Mucosa of descending colon (tissue), 3 donors: ENCODE data around the gene FILIP1. TPM values are rescaled to one million over a fixed set of nuclear protein-coding genes. Genes with fewer than 3 reads are reported as not detected.

ENCODE experiments used
- ATAC-seq: fragments of 200-7000 bp; cut with Tn5 transposase; one replicate; pipeline ENCODE4 v1.9.1; 2020; ENCODE audit warnings: mild to moderate bottlenecking, moderate library complexity
- DNase-seq, 3 donors: peaks; one replicate each; pipeline ENCODE4 v3.0.0-alpha.2; 2020
- H3K36me3 ChIP-seq: fragments of 200-600 bp; one replicate; pipeline ENCODE4 v1.8.0; 2021; ENCODE audit warnings: low read depth, mild to moderate bottlenecking
- H3K4me1 ChIP-seq: fragments of 200-600 bp; one replicate; pipeline ENCODE4 v1.8.0; 2021; ENCODE audit warnings: low read depth, mild to moderate bottlenecking
- H3K4me3 ChIP-seq: fragments of 200-600 bp; one replicate; pipeline ENCODE4 v1.8.0; 2021; ENCODE audit warnings: mild to moderate bottlenecking
- H3K9me3 ChIP-seq: fragments of 200-600 bp; one replicate; pipeline ENCODE4 v1.8.0; 2021; ENCODE audit warnings: mild to moderate bottlenecking
- intact Hi-C, 2 donors: fragments of 100-400 bp; cut with DNase I in 1 of 2; cut with micrococcal nuclease in 1 of 2; formaldehyde crosslinking; loops; one replicate each; pipeline versions ENCODE4 v1.11.0 to v1.11.1; 2022; cut with DNase I, micrococcal nuclease
- total RNA-seq, 3 donors: library from RNA; stranded (reverse); fragmentation: NEBNext Ultra II Directional in 2 of 3; extraction: Animal tissue kit (Norgen Biotek cat#: 25700) in 2 of 3; gene quantifications; one replicate each; pipeline versions ENCODE4 v1.2.1 to v1.2.4, GENCODE V29; 2021 to 2023
- TF ChIP-seq, protein P1 (sequence below): fragments of 200-600 bp; IDR thresholded peaks from one replicate; pipeline ENCODE4 v1.8.0; 2022; ENCODE audit warnings: antibody characterized with exemption, mild to moderate bottlenecking
- donor health status: DM: no; HTN: no; CAD: no; lungs with moderate emphysema.
- donor health status: DM: no; HTN: no; CAD: no.
- donor health status: DM: no; HTN: yes; CAD: no.

The FILIP1 gene
- total RNA-seq, 3 donors from 2014 or later: 1.0 to 49.8 (median 3.6) TPM

DNA sequence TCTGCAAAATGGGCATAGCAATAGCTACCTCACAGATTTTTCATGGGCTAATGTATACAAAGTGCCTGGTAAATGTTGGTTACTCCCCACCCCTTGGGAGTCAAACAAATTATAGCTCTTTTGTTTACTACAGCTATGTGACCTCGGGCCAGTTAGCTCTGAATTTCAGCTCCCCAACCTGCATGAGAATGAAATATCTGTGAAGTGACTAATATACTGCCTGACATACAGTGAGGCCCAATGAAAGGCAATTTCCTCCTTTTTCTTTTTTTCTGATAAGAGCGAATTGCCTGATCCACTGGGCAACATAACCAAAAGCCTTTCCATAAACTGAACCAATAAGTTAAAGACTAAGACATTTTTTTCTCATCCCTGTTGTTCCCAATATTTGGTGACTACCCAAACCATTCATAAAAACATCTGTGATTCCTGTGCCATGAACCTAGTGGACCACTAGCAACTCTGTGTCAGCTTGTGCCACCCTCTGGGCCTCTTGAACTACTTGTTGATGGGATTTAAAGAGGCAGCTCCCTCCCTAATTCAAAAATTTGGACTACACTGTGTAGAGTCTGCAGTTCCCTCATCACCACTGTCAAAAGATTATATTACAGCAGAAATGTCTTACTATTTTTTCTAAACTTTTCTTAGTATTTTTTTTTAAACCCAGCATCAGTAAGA lies 117.1 kb downstream of the FILIP1 start:
- TF ChIP-seq, protein P1, sequence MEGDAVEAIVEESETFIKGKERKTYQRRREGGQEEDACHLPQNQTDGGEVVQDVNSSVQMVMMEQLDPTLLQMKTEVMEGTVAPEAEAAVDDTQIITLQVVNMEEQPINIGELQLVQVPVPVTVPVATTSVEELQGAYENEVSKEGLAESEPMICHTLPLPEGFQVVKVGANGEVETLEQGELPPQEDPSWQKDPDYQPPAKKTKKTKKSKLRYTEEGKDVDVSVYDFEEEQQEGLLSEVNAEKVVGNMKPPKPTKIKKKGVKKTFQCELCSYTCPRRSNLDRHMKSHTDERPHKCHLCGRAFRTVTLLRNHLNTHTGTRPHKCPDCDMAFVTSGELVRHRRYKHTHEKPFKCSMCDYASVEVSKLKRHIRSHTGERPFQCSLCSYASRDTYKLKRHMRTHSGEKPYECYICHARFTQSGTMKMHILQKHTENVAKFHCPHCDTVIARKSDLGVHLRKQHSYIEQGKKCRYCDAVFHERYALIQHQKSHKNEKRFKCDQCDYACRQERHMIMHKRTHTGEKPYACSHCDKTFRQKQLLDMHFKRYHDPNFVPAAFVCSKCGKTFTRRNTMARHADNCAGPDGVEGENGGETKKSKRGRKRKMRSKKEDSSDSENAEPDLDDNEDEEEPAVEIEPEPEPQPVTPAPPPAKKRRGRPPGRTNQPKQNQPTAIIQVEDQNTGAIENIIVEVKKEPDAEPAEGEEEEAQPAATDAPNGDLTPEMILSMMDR: no peak
- no peak for DNase-seq
- intact Hi-C loops: no loop called here
- no peak for ATAC-seq
- Histone ChIP-seq H3K4me3 (no peak overlapping the region), H3K9me3 (no peaks in the 10 kb centered on the region), H3K36me3 (no peaks in the 10 kb centered on the region), H3K4me1 (no peaks in the 10 kb centered on the region)

DNA sequence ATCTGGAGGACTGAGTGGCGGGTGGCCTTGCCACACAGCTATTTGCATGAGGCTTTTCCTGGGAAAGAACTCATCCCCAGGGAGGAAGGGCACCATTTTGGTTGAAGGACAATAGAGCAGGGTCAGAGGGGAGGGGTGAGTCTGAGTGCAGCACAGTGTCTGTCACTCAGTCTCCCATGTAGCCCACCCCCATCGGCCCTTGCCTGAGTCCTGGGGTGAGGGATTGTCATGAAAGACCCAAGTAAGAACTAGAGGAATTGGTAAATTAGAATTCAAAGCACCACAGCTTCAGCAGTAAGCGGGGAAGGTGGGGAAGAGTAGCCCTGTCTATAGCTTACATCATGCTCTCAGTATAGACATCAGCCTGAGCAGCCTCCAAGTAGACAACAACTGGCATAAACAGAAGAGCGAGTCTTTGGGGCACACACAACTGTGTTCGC lies 118.6 kb downstream of the FILIP1 start:
- no peaks in the 10 kb centered on the region for H3K36me3 ChIP-seq
- DNase-seq: no peak
- no peaks in the 10 kb centered on the region for H3K9me3 ChIP-seq
- no peak overlapping the region for H3K4me3 ChIP-seq
- no peak for ATAC-seq
- intact Hi-C loops: no loop called here
- H3K4me1 ChIP-seq: no peaks in the 10 kb centered on the region
- TF ChIP-seq, protein P1: no peak

DNA sequence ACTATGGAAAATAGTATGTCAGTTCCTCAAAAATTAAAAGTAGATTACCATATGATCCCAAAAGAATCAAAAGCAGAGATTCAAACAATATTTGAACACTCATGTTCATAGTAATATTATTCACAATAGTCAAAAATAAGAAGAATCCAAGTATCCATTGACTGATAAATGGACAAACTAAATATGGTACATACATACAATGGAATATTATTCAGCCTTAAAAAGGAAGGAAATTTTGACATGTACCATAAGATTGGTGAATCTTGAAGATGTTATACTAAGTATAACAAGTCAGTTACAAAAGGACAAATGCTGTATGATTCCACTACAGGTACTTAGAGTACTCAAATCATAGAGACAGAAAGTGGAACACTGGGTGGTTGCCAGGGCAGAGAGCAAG lies 120.7 kb downstream of the FILIP1 start:
- H3K4me3 ChIP-seq: no peak overlapping the region
- intact Hi-C loops: no loop called here
- DNase-seq (no peak), ATAC-seq (no peak)
- H3K9me3 ChIP-seq: no peaks in the 10 kb centered on the region
- no peaks in the 10 kb centered on the region for H3K4me1 ChIP-seq
- TF ChIP-seq, protein P1: no peak
- no peaks in the 10 kb centered on the region for H3K36me3 ChIP-seq

DNA sequence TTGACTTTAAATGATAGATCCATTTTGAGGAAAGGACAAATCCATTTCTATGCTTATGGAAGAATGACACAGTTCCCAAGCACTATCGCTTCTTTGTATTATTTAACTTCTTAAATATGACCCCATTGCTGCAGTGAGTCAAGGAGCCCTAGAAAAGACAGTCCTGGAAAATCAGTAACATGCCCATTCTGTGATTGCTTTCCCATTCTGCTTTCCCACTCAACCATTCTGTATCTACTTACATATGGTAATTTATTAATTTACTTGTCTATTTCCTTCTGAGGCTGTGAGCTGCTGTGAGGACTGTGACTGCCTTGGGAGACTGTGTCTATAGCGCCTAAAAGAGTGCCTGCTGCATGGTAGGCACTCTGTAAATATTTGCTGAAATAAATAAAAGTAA lies 123.6 kb downstream of the FILIP1 start:
- Histone ChIP-seq H3K4me3 (no peak overlapping the region), H3K9me3 (no peaks in the 10 kb centered on the region), H3K36me3 (no peaks in the 10 kb centered on the region), H3K4me1 (no peaks in the 10 kb centered on the region)
- DNase-seq (no peak), ATAC-seq (no peak)
- intact Hi-C loops: no loop called here
- TF ChIP-seq, protein P1: no peak

DNA sequence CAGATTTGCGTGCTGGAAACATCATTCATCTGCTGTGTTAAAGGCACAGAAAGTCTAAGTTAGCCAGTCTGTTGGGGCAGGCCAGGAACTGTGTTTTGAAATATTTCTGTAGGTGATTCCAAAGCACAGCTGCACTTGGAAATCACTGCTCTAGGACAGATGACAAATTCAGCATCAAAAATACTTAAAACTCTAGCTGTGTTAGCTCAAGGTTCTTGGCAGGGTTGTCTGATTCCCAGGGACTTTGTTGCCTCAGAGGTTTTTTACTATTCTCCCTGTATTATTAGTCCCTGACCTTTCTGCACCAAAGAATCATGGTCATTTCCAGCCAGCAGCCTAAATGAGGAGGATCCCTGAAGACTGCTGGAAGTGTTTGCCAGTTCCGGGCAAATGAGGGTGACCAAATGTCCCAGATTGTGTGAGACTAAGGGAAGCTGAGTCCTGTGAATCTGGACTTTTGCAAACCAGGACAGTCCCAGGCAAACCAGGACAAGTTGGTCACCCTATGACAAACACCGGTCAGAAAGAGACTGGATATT lies 124.7 kb downstream of the FILIP1 start:
- TF ChIP-seq, protein P1: no peak
- no peak for DNase-seq
- intact Hi-C loops: no loop called here
- Histone ChIP-seq H3K4me3 (no peak overlapping the region), H3K4me1 (no peaks in the 10 kb centered on the region), H3K36me3 (no peaks in the 10 kb centered on the region), H3K9me3 (no peaks in the 10 kb centered on the region)
- ATAC-seq: no peak
